GM18867 (cell line): ENCODE results near the gene PIK3R4.

Source experiments
- ATAC-seq: cut with Tn5 transposase; IDR thresholded peaks from one replicate; pipeline ENCODE4 v1.9.1; 2021; ENCODE audit warnings: mild to moderate bottlenecking, moderate library complexity; ENCODE audit not compliant: unreplicated experiment

Gene PIK3R4

GRCh38 chr3:130644628-130645253 lies 101.9 kb downstream of the PIK3R4 start:
- no peak for ATAC-seq

- no peak for ATAC-seq
These were observed 106.6 kb downstream of the PIK3R4 start for GRCh38 chr3:130640027-130640426.

GRCh38 chr3:130636480-130637234 lies 110.0 kb downstream of the PIK3R4 start:
- no peak for ATAC-seq

- no peak for ATAC-seq
These were observed 110.7 kb downstream of the PIK3R4 start for GRCh38 chr3:130635978-130636377.

GRCh38 chr3:130635285-130635684 lies 111.3 kb downstream of the PIK3R4 start:
- no peak for ATAC-seq
